Peyer's patch (tissue), 4 donors: ENCODE measurements around the gene EPHA1.

Source experiments
- POLR2A ChIP-seq, 2 donors: fragments of 450-650 bp; IDR thresholded peaks; one replicate each; pipeline ENCODE4 v1.5.1; 2017; ENCODE audit warnings: antibody characterized with exemption in 2 of 2, mild to moderate bottlenecking in 2 of 2, moderate library complexity in 2 of 2
- TF ChIP-seq, protein P1 (sequence below), 6 experiments: fragments of 450-650 bp in 4 of 6; fragments of 200-600 bp in 2 of 6; sonication (generic) in 1 of 6; IDR thresholded peaks; one replicate each; pipeline ENCODE4 v1.5.1; 2017 to 2019; ENCODE audit warnings: antibody characterized with exemption in 6 of 6, mild to moderate bottlenecking in 3 of 6, moderate library complexity in 1 of 6

DNA sequence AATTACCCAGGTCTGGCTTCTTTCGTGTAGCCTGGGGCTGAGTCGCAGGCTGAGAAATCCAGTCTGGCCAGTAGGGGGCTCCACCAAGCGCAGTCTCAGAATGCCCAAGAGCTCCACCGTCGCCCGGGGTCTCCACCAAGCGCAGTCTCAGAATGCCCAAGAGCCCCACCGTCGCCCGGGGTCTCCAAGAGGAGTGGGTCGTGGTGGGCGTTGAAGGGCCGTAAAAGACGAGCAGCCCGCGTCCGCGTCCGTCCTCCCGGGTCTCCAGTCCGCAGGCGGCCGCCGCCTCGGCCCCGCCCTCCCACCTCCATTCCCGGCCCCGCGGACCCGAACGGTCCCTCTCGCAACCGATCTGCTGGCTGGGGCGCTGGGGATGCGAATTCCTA is 28.4 kb downstream of the EPHA1 start:
- TF ChIP-seq, protein P1, sequence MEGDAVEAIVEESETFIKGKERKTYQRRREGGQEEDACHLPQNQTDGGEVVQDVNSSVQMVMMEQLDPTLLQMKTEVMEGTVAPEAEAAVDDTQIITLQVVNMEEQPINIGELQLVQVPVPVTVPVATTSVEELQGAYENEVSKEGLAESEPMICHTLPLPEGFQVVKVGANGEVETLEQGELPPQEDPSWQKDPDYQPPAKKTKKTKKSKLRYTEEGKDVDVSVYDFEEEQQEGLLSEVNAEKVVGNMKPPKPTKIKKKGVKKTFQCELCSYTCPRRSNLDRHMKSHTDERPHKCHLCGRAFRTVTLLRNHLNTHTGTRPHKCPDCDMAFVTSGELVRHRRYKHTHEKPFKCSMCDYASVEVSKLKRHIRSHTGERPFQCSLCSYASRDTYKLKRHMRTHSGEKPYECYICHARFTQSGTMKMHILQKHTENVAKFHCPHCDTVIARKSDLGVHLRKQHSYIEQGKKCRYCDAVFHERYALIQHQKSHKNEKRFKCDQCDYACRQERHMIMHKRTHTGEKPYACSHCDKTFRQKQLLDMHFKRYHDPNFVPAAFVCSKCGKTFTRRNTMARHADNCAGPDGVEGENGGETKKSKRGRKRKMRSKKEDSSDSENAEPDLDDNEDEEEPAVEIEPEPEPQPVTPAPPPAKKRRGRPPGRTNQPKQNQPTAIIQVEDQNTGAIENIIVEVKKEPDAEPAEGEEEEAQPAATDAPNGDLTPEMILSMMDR (IDR thresholded peaks at IDR 0.05): peak; percentile 87 to 96 (median 91)
- no peak for TF ChIP-seq POLR2A (IDR thresholded peaks at IDR 0.05)
